ES-I3 (cell line): ENCODE results near the gene HOMER2.
A peak's percentile ranks its signal among the peaks of the same experiment; 100 is the strongest.
"Not testable (repeated sequence)": the region's sequence is repeated elsewhere in the genome, so short reads cannot be mapped to it uniquely, and the experiment has no call there.

Experiments
- H3K36me3 ChIP-seq: 2 replicates; pipeline ENCODE4 v1.6.1; 2013; ENCODE audit warnings: mild to moderate bottlenecking, low read length, control low read depth, moderate library complexity; ENCODE audit not compliant: insufficient read depth
- H3K4me1 ChIP-seq: 2 replicates; pipeline ENCODE4 v1.6.1; 2013; ENCODE audit warnings: mild to moderate bottlenecking, control low read depth, low read length; ENCODE audit not compliant: insufficient read depth
- H3K9ac ChIP-seq: 2 replicates; pipeline ENCODE4 v1.6.1; 2013; ENCODE audit warnings: low read depth, mild to moderate bottlenecking, low read length, moderate library complexity
- H3K9me3 ChIP-seq: 2 replicates; pipeline ENCODE4 v1.6.1; 2013; ENCODE audit warnings: mild to moderate bottlenecking, low read length, moderate library complexity; ENCODE audit not compliant: control insufficient read depth, insufficient read depth

HOMER2 gene

DNA sequence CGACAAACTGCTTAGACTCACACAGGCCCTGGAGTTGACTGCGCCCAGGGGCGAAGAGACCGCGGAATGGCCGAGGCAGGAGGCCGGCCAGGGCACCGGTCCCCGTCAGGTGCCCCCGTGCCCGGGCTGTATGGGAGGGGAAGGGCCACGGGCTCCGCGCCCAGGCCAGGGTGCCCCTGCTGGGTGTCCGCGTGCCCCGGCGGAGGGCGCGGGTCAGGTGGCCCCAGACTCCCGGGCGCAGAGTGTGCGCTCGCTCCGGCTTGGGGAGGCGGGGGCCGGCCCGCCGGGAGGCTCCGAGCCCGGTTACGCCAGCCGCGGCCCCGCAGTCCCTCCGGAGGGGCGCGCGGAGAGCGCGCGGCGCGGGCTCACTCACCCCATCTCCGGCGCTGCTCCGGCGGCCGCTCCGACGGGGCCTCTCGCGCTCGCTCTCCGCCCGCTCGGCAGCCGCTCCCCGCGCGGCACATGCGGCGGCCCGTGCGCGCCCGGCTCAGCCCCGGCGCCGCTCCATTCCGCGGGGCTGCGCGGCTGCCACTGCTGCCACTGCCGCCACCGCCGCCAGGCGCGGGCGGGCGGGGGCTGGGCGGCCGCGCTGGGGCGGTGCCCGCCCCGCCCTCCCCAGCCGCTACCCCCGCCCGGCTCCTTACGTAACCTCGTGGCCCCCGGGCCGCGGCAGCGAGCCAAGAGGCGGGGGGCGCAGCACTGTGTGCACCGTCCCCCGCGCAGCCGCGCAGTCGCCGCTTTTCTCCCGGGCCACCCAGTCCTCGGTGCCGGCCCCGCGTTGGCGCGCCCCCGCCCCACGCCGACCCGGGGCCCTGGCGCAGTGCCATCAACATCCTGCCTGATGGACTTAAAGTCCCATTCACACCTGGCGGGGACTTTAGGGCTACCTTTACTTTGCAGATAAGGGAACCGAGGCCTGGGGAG, at the start of gene HOMER2:
Gene HOMER2, minus strand, starts transcription at position 563 of the 924 bp plus-strand sequence. Its CDS starts 185 bp downstream, at position 378.
- Histone ChIP-seq H3K9me3 (no peaks in the 10 kb centered on the region), H3K36me3 (no peaks in the 10 kb centered on the region), H3K9ac (peak within 1 kb of the TSS; percentile 60), H3K4me1 (no peaks in the 10 kb centered on the region)

DNA sequence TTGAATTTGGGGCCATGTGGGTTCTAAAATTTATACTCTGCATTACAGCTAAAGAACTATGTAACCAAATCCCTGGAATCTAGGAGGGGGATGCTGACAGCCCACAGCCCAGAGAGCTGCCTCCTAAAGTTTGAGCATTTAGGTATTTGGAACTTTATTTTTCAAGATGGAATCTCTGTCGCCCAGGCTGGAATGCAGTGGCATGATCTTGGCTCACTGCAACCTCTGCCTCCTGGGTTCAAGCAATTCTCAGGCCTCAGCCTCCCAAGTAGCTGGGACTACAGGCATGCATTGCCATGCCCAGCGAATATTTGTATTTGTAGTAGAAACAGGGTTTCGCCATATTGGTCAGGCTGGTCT, 48.1 kb upstream of the HOMER2 start:
- H3K4me1 ChIP-seq, H3K9me3 ChIP-seq, H3K36me3 ChIP-seq, H3K9ac ChIP-seq: not testable (repeated sequence)

DNA sequence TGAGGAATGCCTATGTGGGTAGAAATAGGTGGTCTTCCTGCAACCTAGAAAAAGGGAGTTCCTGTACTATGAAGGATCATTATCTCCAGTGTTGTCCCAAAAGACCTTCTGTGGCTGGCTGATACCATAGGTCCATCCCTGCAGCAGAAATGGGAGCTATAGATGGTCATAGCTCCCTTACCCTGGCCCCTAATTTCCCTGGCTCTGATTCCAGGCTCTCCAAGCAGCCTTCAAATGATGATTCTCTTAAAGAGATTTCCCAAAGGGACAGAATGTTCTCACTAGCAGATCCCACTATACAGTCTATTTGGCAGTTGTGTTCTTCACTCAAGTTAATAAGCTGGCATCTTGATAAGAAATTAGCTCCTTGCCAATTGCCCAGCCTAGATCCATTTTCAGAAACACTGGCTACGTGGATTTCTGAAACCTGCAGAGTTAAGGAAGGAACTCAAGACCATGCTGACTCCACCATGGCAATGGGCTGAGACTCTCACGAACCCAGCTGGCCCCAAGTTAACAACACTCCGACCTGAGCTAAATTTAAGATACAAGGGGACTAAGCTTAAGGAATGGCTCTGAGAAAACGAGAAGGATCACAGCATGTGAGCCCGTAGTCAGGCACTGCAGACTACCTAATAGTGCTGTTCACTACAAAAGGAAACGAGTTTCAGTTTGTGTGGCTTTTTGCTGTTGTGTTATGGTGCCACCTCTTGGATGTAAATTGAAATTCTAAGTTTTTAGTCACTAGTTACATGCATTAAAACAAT, 47.6 kb upstream of the HOMER2 start:
- no peaks in the 10 kb centered on the region for H3K36me3 ChIP-seq
- 0 out of 2 replicates have a peak, but pooled peaks cover 3% of the 10 kb centered on the region for H3K9me3 ChIP-seq
- H3K9ac ChIP-seq = no peak overlapping the region
- H3K4me1 ChIP-seq = no peaks in the 10 kb centered on the region

DNA sequence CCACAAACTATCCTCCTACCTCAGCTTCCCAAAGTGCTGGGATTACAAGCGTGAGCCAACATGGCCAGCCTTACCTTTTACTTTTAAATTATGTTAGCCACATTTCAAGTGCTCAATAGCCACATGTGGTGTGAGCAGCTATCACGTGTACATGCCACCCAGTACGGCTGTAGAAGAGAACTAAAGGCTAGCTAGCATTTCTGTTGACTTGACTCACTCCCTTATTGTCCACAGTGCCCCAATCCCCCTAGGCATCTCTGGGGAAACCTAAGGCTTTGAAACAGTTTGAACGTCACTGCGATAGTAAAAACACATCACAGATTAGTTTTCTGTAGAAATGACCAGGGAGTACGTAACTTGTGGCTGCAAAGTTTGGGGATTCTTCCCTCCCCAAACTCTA, 46.9 kb upstream of the HOMER2 start:
- H3K36me3 ChIP-seq = no peaks in the 10 kb centered on the region

DNA sequence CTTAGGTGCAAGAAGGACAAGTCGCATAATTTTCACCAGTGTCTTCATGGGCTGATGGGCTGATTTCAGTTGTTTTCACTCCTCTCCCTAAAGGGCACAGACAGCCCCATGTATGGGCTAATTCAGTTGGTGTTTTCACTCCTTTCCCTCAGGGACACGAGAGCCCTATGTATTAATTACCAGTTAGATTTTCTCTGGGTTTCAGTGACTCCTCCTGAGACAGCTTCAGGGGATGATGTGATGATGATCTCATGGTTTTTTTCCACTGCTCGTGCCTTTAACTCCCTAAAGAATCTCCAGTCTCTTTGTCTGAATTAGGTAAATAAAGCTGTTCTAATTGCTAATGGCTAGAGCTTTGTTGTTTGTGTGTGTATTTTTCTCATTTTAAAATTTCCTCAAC, 43.4 kb upstream of the HOMER2 start:
- Histone ChIP-seq H3K36me3 (no peaks in the 10 kb centered on the region), H3K9ac (no peak overlapping the region), H3K4me1 (no peaks in the 10 kb centered on the region), H3K9me3 (0 out of 2 replicates have a peak, but pooled peaks cover 3% of the 10 kb centered on the region)

More for the DNA sequence above, 46.9 kb upstream of the HOMER2 start:
- no peaks in the 10 kb centered on the region for H3K4me1 ChIP-seq
- H3K9ac ChIP-seq = no peak overlapping the region
- 0 out of 2 replicates have a peak, but pooled peaks cover 3% of the 10 kb centered on the region for H3K9me3 ChIP-seq

DNA sequence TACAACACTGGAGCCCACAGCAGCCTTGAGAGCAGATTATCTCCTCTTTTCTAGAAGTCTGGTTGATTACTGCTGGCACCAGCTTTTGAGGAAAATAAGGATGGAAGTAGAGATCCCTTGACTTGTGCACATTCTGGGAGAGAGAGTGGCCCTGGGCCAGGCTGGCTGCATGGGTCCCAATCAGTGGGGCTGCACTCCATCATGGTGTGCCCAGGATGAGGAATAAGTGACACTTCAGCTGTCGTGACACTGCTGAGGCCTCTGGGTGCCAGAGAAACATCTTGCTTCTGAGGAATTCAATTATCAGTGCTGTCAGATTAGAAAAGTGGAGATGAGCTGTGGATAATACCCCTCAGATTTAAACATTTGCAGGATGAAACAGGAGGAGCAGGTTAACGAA, 42.6 kb upstream of the HOMER2 start:
- H3K9ac ChIP-seq = no peak overlapping the region
- 0 out of 2 replicates have a peak, but pooled peaks cover 3% of the 10 kb centered on the region for H3K9me3 ChIP-seq
- no peaks in the 10 kb centered on the region for H3K4me1 ChIP-seq
- no peaks in the 10 kb centered on the region for H3K36me3 ChIP-seq

DNA sequence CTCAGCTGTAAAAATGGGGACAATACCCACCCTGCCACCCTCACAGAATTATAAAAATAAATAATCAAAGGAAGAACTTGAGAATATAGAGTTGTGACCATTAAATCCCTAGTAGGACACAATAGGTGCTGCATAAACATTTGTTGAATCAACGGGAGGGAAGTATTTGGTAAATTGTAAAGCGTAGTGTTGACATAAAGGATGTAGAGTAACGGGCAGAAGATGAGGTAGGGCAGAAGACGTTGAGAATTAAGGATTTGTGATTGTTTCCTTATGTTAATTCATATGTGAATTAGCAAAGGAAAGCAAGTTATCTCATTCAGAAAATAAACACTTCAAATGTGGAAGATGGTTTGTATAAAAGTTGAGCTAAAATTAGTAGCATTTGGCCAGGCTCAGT, 40.6 kb upstream of the HOMER2 start:
- Histone ChIP-seq H3K36me3 (no peaks in the 10 kb centered on the region), H3K9ac (no peak overlapping the region)

DNA sequence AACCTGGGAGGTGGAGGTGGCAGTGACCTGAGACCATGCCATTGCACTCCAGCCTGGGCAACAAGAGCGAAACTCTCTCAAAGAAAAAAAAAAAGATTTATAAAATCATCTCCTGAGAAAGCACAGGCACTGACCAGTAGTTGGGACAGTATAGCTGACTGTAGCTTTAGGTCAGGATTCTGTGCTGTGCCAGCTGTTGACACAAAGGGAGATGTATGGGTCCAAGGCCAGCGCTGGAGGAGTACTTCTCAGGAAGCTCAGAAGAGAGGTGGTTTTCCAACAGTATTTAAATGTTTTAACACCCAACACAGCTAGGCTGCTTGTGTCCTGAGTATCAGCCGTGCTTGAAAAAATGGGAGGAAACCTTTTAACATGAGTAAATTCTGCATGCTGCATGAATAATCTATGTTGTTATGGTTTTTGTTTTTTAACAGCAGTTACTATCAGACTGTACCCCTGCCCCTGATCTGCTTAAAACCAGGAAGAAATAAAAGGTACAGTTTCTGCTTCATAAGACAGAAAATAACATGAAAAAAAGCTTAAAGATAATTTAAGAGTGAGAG, 40.0 kb upstream of the HOMER2 start:
- Histone ChIP-seq H3K9me3 (no peaks in the 10 kb centered on the region), H3K9ac (no peak overlapping the region), H3K36me3 (no peaks in the 10 kb centered on the region), H3K4me1 (no peaks in the 10 kb centered on the region)

More for the DNA sequence above, 40.6 kb upstream of the HOMER2 start:
- Histone ChIP-seq H3K9me3 (no peaks in the 10 kb centered on the region), H3K4me1 (no peaks in the 10 kb centered on the region)

DNA sequence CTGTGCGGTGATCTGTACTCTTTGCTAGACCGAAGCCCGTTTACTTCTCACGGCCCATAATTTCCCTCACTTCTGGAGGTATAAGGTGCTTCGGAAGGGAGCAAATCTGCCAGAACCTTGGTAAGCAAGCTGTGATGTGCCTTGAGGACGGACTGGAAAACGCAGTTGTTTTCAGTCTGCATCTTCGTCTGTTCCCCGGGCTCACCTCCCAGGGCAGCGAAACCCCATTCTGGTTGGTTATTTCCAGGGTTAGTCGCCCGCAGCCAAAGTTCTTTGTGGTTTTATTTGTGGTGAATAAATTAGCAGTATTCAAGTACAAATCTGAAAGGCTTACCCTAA, 33.9 kb upstream of the HOMER2 start:
- Histone ChIP-seq H3K36me3 (no peaks in the 10 kb centered on the region), H3K9ac (peak overlapping the region; percentile 93), H3K9me3 (no peaks in the 10 kb centered on the region), H3K4me1 (no peaks in the 10 kb centered on the region)

DNA sequence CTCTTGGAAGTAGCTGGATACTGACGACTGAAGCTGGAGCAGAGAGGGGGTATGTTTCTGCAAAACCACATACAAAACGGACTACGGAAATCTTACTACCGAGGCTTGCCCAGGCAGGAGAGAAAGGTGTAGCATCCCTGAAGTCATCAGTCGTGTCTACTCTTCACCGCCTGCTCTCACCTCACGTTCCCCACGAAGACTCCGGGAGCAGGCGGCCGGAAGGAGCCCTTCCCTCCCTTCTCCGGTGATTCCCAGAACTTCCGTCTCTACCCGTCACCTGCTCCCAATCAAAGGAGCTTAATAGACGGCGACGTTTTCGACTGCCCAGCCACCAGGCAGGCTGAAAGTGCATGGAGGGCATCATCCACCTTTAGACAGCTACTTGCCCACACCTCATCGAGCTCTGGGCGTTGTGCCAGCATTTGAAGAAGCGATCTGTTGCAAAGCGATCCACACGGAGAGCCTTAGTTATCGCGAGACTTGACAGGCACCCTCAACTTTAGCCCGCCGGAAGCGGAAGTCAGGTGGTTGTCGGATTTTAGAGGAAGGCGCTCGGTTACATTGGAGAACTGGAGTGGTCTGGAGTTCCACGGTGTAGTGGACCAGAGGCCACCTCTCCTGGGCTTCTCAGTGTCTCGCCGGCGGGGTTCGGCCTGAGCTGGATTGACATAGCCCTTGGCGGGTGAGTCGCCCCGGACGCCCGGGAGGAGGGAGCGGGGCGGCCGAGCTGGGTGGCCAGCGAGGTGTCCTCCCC, 33.3 kb upstream of the HOMER2 start, which contains the start of gene RAMAC:
Gene RAMAC, plus strand, starts transcription at position 523 of the 754 bp plus-strand sequence. CDS start 2,809 bp downstream, outside the sequence.
- peak within 1 kb of the TSS; percentile 93 for H3K9ac ChIP-seq
- no peaks in the 10 kb centered on the region for H3K4me1 ChIP-seq
- H3K9me3 ChIP-seq = no peaks in the 10 kb centered on the region
- no peaks in the 10 kb centered on the region for H3K36me3 ChIP-seq

DNA sequence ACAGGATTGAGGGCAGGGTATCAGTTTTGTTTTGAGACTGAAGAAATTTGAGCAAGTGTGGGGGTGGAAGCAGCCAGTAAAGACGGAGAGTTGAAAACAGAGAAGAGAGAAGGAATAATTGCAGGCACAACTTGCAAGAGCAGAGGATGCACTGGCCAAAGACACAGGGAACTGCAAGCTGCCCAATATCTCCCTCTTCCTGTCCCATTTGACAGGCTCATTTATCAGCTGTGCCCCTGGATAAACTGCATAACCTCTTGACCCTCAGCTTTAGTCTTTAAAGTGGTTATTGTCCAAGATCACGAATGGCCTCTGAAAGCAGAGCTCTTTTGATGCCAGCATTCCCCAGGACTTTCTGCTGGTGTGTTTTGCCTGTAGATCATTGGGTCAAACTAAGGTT, 28.5 kb upstream of the HOMER2 start:
- H3K4me1 ChIP-seq = no peaks in the 10 kb centered on the region
- H3K9ac ChIP-seq = no peak overlapping the region
- no peaks in the 10 kb centered on the region for H3K9me3 ChIP-seq
- H3K36me3 ChIP-seq = no peaks in the 10 kb centered on the region

DNA sequence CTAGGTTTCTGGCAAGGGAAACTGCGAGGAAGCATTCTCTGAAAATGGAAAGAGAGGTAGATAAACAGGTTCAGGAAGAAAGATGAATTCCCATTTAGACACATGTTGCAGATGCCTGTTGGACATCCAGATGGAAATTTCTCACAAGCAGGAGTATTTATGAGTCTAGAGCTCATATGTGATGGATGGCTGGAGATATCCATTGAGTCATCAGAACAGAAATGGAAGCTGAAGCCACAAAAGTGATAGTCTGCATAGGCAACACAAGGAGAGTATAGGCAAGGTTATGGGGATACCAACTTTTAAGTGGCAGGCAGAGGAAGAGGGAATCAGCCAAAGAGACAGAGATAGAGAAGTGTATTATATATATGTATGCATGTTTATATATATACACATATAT, 27.2 kb upstream of the HOMER2 start:
- H3K9ac ChIP-seq = no peak overlapping the region
- no peaks in the 10 kb centered on the region for H3K9me3 ChIP-seq
- H3K36me3 ChIP-seq = no peaks in the 10 kb centered on the region
- H3K4me1 ChIP-seq = no peaks in the 10 kb centered on the region

DNA sequence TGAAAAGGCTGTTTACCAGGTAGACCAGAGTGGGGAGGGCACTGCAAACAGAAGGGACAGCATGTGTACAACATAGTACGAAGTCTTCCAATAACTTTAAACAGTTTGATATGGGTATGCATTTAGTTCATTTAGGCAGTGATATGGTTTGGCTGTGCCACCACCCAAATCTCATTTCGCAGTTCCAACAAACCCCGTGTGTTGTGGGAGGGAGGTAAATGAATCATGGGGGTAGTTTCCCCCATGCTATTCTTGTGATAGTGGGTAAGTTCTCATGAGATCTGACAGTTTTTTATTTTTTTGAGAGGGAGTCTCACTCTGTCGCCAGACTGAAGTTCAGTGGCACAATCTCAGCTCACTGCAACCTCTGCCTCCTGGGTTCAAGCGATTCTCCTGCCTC, 25.9 kb upstream of the HOMER2 start:
- no peaks in the 10 kb centered on the region for H3K36me3 ChIP-seq
- H3K9me3 ChIP-seq = no peaks in the 10 kb centered on the region
- H3K4me1 ChIP-seq = no peaks in the 10 kb centered on the region
- no peak overlapping the region for H3K9ac ChIP-seq

DNA sequence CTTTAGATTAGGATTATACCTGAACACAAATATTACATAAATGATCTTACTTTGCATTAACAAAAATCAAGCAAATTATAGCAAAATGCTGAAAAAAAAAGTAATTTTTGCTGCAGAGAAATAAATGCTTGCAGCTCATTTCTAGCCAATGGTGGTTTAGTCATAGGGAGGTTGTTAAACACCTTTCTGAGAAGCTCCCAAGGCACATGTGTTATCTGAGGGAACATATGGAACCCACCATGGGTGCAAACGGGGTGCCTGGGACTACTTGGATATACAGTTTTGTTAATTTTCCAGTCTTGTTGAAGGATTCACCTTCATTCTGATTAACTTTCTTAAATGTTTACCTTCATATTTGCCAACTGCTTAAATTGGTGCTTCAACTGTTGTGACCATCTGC, 24.6 kb upstream of the HOMER2 start:
- Histone ChIP-seq H3K9ac (no peak overlapping the region), H3K36me3 (no peaks in the 10 kb centered on the region), H3K9me3 (no peaks in the 10 kb centered on the region), H3K4me1 (no peaks in the 10 kb centered on the region)
